ENCODE data around the gene GTF3A.

The GTF3A gene

DNA sequence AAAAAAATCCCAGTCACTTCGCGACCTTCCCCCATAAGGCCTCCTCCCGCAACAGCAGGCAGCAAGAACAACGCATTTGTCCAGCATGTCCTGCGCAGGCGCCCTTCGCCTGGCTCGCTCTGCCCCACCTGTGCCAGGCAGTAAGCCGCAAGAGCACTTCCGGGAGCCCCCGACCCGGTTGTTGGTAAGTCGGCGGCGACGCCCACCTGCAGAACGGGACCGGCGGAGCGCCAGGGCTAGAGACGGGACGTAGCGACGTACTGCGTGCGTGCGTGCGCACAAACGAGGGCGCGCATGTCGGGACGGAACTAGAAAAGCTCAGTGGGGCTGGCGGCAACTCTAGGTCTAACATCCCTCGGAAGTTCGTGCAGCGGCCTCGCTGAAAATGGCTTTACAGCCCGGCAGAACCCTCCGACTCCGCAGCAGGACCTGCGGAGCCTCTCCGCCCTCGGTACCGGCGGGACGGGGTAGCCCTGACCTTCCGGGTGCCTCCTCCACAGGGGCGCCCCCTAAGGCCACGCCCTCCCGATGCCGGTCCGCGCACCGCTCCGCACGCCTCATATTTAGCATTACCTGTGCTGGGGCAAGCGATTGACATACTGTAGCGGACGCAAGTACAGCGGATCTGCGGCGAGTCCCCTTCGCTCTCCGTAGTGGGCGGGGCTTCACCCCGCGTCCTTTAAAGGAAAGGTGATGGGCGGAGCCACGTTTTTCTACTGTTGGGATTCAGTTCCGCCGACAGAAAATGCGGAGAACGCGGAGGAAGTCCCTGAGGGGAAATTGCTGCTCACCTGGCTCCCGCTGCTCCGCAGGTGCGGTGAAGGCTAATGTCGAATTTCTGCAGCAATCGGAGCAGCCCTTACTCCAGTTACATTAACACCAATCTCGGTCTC is 25.8 kb downstream of the GTF3A start, which contains the start of gene MTIF3 (continued):
- TF ChIP-seq KLF8 (tag by site-specific recombination; IDR thresholded peaks at IDR 0.05) (peak; percentile 58; the same call in 1 of the 2 replicates), GLI4 (tag by site-specific recombination; IDR thresholded peaks at IDR 0.05) (no peak), ZNF660 (tag by site-specific recombination; IDR thresholded peaks at IDR 0.05) (peak; percentile 79), ZNF488 (tag by site-specific recombination; IDR thresholded peaks at IDR 0.05) (no peak), ZXDB (tag by site-specific recombination; IDR thresholded peaks at IDR 0.05) (peak; percentile 92), ZNF473 (tag by site-specific recombination; IDR thresholded peaks at IDR 0.05) (no peak), PRDM2 (tag by site-specific recombination; IDR thresholded peaks at IDR 0.05; ENCODE audit: borderline replicate concordance) (no peak), ZNF19 (tag by site-specific recombination; IDR thresholded peaks at IDR 0.05; ENCODE audit: low read depth) (no peak), ZBTB17 (tag by site-specific recombination; IDR thresholded peaks at IDR 0.05) (peak; percentile 65), BCL11B (tag by site-specific recombination; IDR thresholded peaks at IDR 0.05; ENCODE audit: low read depth) (no peak), ZNF558 (tag by site-specific recombination; IDR thresholded peaks at IDR 0.05) (no peak), ZBTB26 (tag by site-specific recombination; optimal IDR thresholded peaks at IDR 0.05) (peak; percentile 97), ZNF155 (tag by site-specific recombination; IDR thresholded peaks at IDR 0.05) (no peak), ZNF184 (tag by site-specific recombination; IDR thresholded peaks at IDR 0.05) (no peak), ZNF202 (tag by site-specific recombination; IDR thresholded peaks at IDR 0.05; ENCODE audit: borderline replicate concordance) (no peak), ZNF707 (tag by site-specific recombination; IDR thresholded peaks at IDR 0.05) (no peak), ZNF426 (tag by site-specific recombination; IDR thresholded peaks at IDR 0.05) (no peak), ZFHX2 (tag by site-specific recombination; conservative IDR thresholded peaks at IDR 0.05) (peak; percentile 78), ZNF366 (tag by site-specific recombination; conservative IDR thresholded peaks at IDR 0.05) (no peak), SP7 (tag by site-specific recombination; IDR thresholded peaks at IDR 0.05) (0 out of 2 replicates have a peak, but pooled peaks have one; percentile 66), KLF16 (tag by site-specific recombination; IDR thresholded peaks at IDR 0.05) (0 out of 2 replicates have a peak, but pooled peaks have one; percentile 12), ZNF76 (tag by site-specific recombination; IDR thresholded peaks at IDR 0.05; ENCODE audit: borderline replicate concordance, low read depth) (peak; percentile 71; the same call in 1 of the 2 replicates), ZFP37 (tag by site-specific recombination; IDR thresholded peaks at IDR 0.05) (peak; percentile 87; the same call in 1 of the 2 replicates), GLIS1 (tag by site-specific recombination; IDR thresholded peaks at IDR 0.05) (no peak)
- TF ChIP-seq, protein P1, sequence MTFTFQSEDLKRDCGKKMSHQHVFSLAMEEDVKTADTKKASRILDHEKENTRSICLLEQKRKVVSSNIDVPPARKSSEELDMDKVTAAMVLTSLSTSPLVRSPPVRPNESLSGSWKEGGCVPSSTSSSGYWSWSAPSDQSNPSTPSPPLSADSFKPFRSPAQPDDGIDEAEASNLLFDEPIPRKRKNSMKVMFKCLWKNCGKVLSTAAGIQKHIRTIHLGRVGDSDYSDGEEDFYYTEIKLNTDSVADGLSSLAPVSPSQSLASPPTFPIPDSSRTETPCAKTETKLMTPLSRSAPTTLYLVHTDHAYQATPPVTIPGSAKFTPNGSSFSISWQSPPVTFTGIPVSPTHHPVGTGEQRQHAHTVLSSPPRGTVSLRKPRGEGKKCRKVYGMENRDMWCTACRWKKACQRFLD (tag by site-specific recombination; IDR thresholded peaks at IDR 0.05): no peak
- TF ChIP-seq, protein P2, sequence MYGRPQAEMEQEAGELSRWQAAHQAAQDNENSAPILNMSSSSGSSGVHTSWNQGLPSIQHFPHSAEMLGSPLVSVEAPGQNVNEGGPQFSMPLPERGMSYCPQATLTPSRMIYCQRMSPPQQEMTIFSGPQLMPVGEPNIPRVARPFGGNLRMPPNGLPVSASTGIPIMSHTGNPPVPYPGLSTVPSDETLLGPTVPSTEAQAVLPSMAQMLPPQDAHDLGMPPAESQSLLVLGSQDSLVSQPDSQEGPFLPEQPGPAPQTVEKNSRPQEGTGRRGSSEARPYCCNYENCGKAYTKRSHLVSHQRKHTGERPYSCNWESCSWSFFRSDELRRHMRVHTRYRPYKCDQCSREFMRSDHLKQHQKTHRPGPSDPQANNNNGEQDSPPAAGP (tag by site-specific recombination; IDR thresholded peaks at IDR 0.05): no peak
- TF ChIP-seq, protein P3, sequence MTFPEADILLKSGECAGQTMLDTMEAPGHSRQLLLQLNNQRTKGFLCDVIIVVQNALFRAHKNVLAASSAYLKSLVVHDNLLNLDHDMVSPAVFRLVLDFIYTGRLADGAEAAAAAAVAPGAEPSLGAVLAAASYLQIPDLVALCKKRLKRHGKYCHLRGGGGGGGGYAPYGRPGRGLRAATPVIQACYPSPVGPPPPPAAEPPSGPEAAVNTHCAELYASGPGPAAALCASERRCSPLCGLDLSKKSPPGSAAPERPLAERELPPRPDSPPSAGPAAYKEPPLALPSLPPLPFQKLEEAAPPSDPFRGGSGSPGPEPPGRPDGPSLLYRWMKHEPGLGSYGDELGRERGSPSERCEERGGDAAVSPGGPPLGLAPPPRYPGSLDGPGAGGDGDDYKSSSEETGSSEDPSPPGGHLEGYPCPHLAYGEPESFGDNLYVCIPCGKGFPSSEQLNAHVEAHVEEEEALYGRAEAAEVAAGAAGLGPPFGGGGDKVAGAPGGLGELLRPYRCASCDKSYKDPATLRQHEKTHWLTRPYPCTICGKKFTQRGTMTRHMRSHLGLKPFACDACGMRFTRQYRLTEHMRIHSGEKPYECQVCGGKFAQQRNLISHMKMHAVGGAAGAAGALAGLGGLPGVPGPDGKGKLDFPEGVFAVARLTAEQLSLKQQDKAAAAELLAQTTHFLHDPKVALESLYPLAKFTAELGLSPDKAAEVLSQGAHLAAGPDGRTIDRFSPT (tag by site-specific recombination; IDR thresholded peaks at IDR 0.05): peak; percentile 88
